GM19099 (cell line): Measurements from ENCODE around the gene FOXP2.

ENCODE experiments used
- POLR2A ChIP-seq: IDR thresholded peaks from 3 replicates; pipeline ENCODE4 v1.6.1; 2011; ENCODE audit warnings: low read depth; ENCODE audit not compliant: insufficient read length; ENCODE audit errors: extremely low read depth

Gene FOXP2

GRCh38 chr7:114414156-114415063, at the start of gene FOXP2:
FOXP2 (plus strand) TSS chr7:114414815; CDS start chr7:114426512, 11,697 bp downstream.
- TF ChIP-seq POLR2A = no peak

GRCh38 chr7:114365791-114366190, 48.8 kb upstream of the FOXP2 start:
- TF ChIP-seq POLR2A = no peak

- no peak for TF ChIP-seq POLR2A
These were observed 46.1 kb upstream of the FOXP2 start for GRCh38 chr7:114368492-114368891.

- no peak for TF ChIP-seq POLR2A
These were observed 45.3 kb upstream of the FOXP2 start for GRCh38 chr7:114369294-114369693.

GRCh38 chr7:114372619-114373018, 42.0 kb upstream of the FOXP2 start:
- no peak for TF ChIP-seq POLR2A

GRCh38 chr7:114375907-114376306, 38.7 kb upstream of the FOXP2 start:
- no peak for TF ChIP-seq POLR2A

GRCh38 chr7:114388021-114388420, 26.6 kb upstream of the FOXP2 start:
- TF ChIP-seq POLR2A = no peak

- TF ChIP-seq POLR2A = no peak
These were observed 21.9 kb upstream of the FOXP2 start for GRCh38 chr7:114392686-114393085.

- no peak for TF ChIP-seq POLR2A
These were observed 11.6 kb upstream of the FOXP2 start for GRCh38 chr7:114402876-114403635.

GRCh38 chr7:114405427-114405826, 9.2 kb upstream of the FOXP2 start:
- TF ChIP-seq POLR2A = no peak

GRCh38 chr7:114409750-114410149, 4.9 kb upstream of the FOXP2 start:
- no peak for TF ChIP-seq POLR2A

- TF ChIP-seq POLR2A = no peak
These were observed 2.1 kb upstream of the FOXP2 start for GRCh38 chr7:114412548-114412947.

GRCh38 chr7:114413761-114414155, 857 bp upstream of the FOXP2 start:
- TF ChIP-seq POLR2A = no peak

- no peak for TF ChIP-seq POLR2A
These were observed 712 bp downstream of the FOXP2 start for GRCh38 chr7:114415064-114415989.
